ENCODE results near the gene CCDC59.
A peak's percentile ranks its signal among the peaks of the same experiment; 100 is the strongest.
"Not testable (repeated sequence)": the region's sequence is repeated elsewhere in the genome, so short reads cannot be mapped to it uniquely, and the experiment has no call there.

The CCDC59 gene

DNA sequence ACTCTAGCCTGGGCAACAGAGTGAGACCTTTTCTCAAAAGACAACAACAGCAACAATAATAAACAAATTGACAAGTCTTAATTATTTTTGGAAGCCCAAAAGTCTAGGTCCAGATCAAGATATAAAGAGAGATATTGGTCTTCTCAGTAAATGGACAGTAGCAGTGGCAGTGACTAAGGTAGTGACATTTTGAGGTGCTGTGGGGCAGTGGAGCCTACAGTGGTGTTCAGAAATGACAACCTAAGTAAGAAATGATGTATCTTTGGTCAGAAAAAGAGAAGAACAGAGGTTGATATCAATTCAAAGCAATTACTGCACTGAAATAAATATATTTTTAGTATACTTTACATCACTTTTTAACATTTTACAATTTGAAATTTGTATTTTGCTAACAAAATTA, 20.8 kb upstream of the CCDC59 start:
- no peak for DNase-seq (ENCODE audit: low read depth)
- TF ChIP-seq, protein P1, sequence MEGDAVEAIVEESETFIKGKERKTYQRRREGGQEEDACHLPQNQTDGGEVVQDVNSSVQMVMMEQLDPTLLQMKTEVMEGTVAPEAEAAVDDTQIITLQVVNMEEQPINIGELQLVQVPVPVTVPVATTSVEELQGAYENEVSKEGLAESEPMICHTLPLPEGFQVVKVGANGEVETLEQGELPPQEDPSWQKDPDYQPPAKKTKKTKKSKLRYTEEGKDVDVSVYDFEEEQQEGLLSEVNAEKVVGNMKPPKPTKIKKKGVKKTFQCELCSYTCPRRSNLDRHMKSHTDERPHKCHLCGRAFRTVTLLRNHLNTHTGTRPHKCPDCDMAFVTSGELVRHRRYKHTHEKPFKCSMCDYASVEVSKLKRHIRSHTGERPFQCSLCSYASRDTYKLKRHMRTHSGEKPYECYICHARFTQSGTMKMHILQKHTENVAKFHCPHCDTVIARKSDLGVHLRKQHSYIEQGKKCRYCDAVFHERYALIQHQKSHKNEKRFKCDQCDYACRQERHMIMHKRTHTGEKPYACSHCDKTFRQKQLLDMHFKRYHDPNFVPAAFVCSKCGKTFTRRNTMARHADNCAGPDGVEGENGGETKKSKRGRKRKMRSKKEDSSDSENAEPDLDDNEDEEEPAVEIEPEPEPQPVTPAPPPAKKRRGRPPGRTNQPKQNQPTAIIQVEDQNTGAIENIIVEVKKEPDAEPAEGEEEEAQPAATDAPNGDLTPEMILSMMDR (IDR thresholded peaks at IDR 0.05; ENCODE audit: low read length, missing control alignments): no peak
- H3K4me3 ChIP-seq (replicated peaks; ENCODE audit: low read depth, low read length): no peak overlapping the region

DNA sequence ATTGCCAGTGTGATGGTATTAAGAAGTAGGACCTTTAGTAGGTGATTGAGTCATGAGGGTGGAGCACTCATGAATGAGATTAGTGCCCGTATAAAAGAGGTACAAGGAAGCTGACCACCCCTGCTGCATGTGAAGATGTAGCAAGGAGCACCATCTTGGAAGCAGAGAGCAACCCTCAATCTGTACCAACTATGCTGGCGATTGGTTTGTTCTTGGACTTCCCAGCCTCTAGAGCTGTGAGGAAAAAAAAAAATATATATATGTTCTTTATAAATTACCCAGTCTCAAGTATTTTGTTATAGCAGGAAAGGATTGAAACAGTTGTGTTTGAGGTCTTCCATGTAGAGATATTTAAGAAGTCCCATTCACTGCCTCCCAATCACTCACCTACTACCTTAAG, 17.0 kb upstream of the CCDC59 start:
- no peak for DNase-seq (ENCODE audit: low read depth)
- H3K4me3 ChIP-seq (replicated peaks; ENCODE audit: low read depth, low read length): no peak overlapping the region
- TF ChIP-seq, protein P1 (IDR thresholded peaks at IDR 0.05; ENCODE audit: low read length, missing control alignments): no peak

DNA sequence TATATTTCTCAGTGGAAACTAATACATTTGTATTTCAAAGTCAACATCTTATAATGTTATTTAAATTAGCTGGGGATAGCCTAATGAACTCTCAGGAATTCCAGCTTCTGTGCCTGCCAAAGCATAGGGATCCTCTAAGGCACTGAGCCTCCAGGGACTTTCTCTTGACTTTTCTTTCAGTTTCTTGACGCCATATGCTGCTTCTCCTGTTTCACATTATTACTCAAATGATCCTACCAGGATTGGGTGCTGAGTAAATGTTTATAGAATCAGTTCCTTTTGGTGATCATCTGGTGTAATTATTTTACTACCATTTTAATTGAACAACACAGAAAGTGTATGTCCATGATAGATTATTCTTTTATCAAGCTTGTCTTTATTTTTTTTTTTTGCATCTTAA, 8.0 kb upstream of the CCDC59 start:
- TF ChIP-seq, protein P1 (IDR thresholded peaks at IDR 0.05; ENCODE audit: low read length, missing control alignments): no peak
- H3K4me3 ChIP-seq (replicated peaks; ENCODE audit: low read depth, low read length): no peak overlapping the region
- no peak for DNase-seq (ENCODE audit: low read depth)

DNA sequence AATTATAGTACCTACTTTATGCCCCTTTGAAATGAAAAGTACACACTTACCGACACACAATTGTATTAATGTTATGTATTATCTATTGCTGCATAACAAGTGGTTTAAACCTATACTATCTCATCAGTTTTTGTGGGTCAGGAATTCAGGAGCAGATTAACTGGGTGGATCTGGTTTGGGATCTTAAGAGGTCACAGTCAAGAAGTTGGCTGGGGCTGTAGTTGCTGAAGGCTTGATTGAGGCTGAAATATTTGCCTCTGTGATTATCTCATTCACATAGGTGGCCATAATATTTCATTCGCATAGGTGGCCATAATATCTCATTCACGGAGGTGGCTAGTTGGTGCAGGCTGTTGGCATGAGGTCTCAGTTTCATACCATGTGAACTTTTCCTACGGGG, 5.8 kb upstream of the CCDC59 start:
- no peak overlapping the region for H3K4me3 ChIP-seq (replicated peaks; ENCODE audit: low read depth, low read length)
- TF ChIP-seq, protein P1 (IDR thresholded peaks at IDR 0.05; ENCODE audit: low read length, missing control alignments): no peak
- DNase-seq (ENCODE audit: low read depth): no peak

DNA sequence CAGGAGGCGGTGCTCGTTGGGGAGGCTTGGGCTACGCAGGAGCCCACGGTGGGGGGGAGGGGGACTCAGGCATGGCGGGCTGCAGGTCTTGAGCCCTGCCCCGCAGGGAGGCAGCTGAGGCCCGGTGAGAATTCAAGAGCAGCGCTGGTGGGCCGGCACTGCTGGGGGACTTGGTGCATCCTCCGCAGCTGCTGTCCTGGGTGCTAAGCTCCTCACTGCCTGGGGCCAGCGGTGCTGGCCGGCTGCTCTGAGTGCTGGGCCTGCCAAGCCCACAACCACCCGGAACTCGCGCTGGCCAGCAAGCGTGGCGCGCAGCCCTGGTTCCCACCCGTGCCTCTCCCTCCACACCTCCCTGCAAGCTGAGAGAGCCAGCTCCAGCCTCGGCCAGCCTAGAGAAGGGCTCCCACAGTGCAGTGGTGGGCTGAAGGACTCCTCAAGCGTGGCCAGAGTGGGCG, 3.3 kb upstream of the CCDC59 start:
- no peak for DNase-seq (ENCODE audit: low read depth)
- H3K4me3 ChIP-seq (replicated peaks; ENCODE audit: low read depth, low read length): no peak overlapping the region
- TF ChIP-seq, protein P1 (IDR thresholded peaks at IDR 0.05; ENCODE audit: low read length, missing control alignments): no peak

DNA sequence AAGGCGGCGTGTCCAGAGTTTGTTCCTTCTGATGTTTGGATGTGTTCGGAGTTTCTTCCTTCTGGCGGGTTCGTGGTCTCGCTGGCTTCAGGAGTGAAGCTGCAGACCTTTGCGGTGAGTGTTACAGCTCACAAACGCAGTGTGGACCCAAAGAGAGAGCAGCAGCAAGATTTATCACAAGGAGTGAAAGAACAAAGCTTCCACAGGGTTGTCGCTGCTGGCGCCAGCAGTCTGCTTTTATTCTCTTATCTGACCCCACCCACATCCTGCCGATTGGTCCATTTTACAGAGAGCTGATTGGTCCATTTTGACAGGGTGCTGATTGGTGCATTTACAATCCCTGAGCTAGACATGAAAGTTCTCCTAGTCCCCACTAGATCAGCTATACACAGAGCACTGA, 2.6 kb upstream of the CCDC59 start:
- DNase-seq (ENCODE audit: low read depth): not testable (repeated sequence)

DNA sequence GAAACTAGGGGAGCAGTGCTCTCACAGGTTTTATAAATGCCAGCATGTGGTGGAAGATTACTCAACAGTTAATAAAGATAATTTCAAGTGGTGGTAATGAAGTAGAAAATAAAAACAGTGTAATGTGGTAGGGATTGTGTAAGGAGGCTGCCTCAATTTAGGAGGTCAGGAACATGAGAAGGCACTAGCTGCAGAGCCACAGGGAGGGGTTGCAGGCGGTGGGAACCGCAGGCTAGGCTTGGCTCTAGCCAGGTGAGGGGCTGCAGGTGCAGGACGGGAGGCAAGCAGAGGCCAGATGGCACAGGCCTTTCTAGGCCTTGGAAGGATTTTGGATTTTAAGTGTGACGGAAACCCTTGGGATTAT, 910 bp upstream of the CCDC59 start:
- DNase-seq (ENCODE audit: low read depth): no peak

More for the DNA sequence above, 2.6 kb upstream of the CCDC59 start:
- H3K4me3 ChIP-seq (replicated peaks; ENCODE audit: low read depth, low read length): not testable (repeated sequence)

More for the DNA sequence above, 910 bp upstream of the CCDC59 start:
- TF ChIP-seq, protein P1 (IDR thresholded peaks at IDR 0.05; ENCODE audit: low read length, missing control alignments): no peak
- H3K4me3 ChIP-seq (replicated peaks; ENCODE audit: low read depth, low read length): peak overlapping the region; percentile 69
